ENCODE measurements around the gene CILP2.
A peak's percentile ranks its signal among the peaks of the same experiment; 100 is the strongest.

The CILP2 gene

GRCh38 chr19:19533841-19534240, 4.2 kb upstream of the CILP2 start:
- no peak overlapping the region for H3K9ac ChIP-seq (ENCODE audit: low read depth, low read length)
- peaks cover 7% of the 10 kb centered on the region; the same call in 1 of the 2 replicates for H3K36me3 ChIP-seq (ENCODE audit: insufficient read depth, low read length)
- H3K4me3 ChIP-seq (ENCODE audit: low read length) = no peak overlapping the region
- whole genome bisulfite sequencing = 86% methylated on average over 6 of the region's 6 CpGs
- no peaks in the 10 kb centered on the region for H3K9me3 ChIP-seq (ENCODE audit: insufficient read depth, low read depth, low read length)
- H3K27me3 ChIP-seq (ENCODE audit: insufficient read depth, low read length) = peaks cover 19% of the 10 kb centered on the region
- H3K27ac ChIP-seq (ENCODE audit: low read depth, low read length) = no peak overlapping the region
- no peaks in the 10 kb centered on the region for H3K4me1 ChIP-seq (ENCODE audit: insufficient read depth, low read length)

GRCh38 chr19:19534556-19535265, 3.4 kb upstream of the CILP2 start:
- no peaks in the 10 kb centered on the region for H3K4me1 ChIP-seq (ENCODE audit: insufficient read depth, low read length)
- WGBS = 83% methylated on average over 27 of the region's 27 CpGs
- H3K4me3 ChIP-seq (ENCODE audit: low read length) = no peak overlapping the region
- no peak overlapping the region for H3K9ac ChIP-seq (ENCODE audit: low read depth, low read length)
- H3K9me3 ChIP-seq (ENCODE audit: insufficient read depth, low read depth, low read length) = no peaks in the 10 kb centered on the region
- H3K36me3 ChIP-seq (ENCODE audit: insufficient read depth, low read length) = peaks cover 4% of the 10 kb centered on the region; the same call in 1 of the 2 replicates
- H3K27me3 ChIP-seq (ENCODE audit: insufficient read depth, low read length) = peaks cover 28% of the 10 kb centered on the region
- H3K27ac ChIP-seq (ENCODE audit: low read depth, low read length) = no peak overlapping the region

GRCh38 chr19:19535311-19536191, 2.5 kb upstream of the CILP2 start:
- Histone ChIP-seq H3K9me3 (ENCODE audit: insufficient read depth, low read depth, low read length) (no peaks in the 10 kb centered on the region), H3K9ac (ENCODE audit: low read depth, low read length) (no peak overlapping the region), H3K4me1 (ENCODE audit: insufficient read depth, low read length) (no peaks in the 10 kb centered on the region; the same call in 1 of the 2 replicates), H3K36me3 (ENCODE audit: insufficient read depth, low read length) (peaks cover 4% of the 10 kb centered on the region; the same call in 1 of the 2 replicates), H3K27ac (ENCODE audit: low read depth, low read length) (no peak overlapping the region), H3K4me3 (ENCODE audit: low read length) (no peak overlapping the region), H3K27me3 (ENCODE audit: insufficient read depth, low read length) (peaks cover 34% of the 10 kb centered on the region)
- WGBS = 94% methylated on average over 34 of the region's 34 CpGs

- Histone ChIP-seq H3K9me3 (ENCODE audit: insufficient read depth, low read depth, low read length) (no peaks in the 10 kb centered on the region), H3K9ac (ENCODE audit: low read depth, low read length) (no peak overlapping the region), H3K4me1 (ENCODE audit: insufficient read depth, low read length) (no peaks in the 10 kb centered on the region; the same call in 1 of the 2 replicates), H3K27me3 (ENCODE audit: insufficient read depth, low read length) (peaks cover 39% of the 10 kb centered on the region), H3K4me3 (ENCODE audit: low read length) (peak overlapping the region; percentile 65; the same call in 1 of the 2 replicates), H3K27ac (ENCODE audit: low read depth, low read length) (no peak overlapping the region), H3K36me3 (ENCODE audit: insufficient read depth, low read length) (no peaks in the 10 kb centered on the region)
- 88% methylated on average over 59 of the region's 59 CpGs for WGBS
Measured at GRCh38 chr19:19537075-19538048, 703 bp upstream of the CILP2 start.

- no peaks in the 10 kb centered on the region; the same call in 1 of the 2 replicates for H3K4me1 ChIP-seq (ENCODE audit: insufficient read depth, low read length)
- H3K9me3 ChIP-seq (ENCODE audit: insufficient read depth, low read depth, low read length) = no peaks in the 10 kb centered on the region
- peaks cover 39% of the 10 kb centered on the region for H3K27me3 ChIP-seq (ENCODE audit: insufficient read depth, low read length)
- 47% methylated on average over 7 of the region's 7 CpGs for WGBS
- H3K27ac ChIP-seq (ENCODE audit: low read depth, low read length) = no peak overlapping the region
- no peaks in the 10 kb centered on the region for H3K36me3 ChIP-seq (ENCODE audit: insufficient read depth, low read length)
- peak overlapping the region; percentile 65 for H3K4me3 ChIP-seq (ENCODE audit: low read length)
- no peak overlapping the region for H3K9ac ChIP-seq (ENCODE audit: low read depth, low read length)
Measured at GRCh38 chr19:19538785-19539166, 711 bp downstream of the CILP2 start.

GRCh38 chr19:19539698-19540063, 1.6 kb downstream of the CILP2 start:
- Histone ChIP-seq H3K4me3 (ENCODE audit: low read length) (no peak overlapping the region), H3K36me3 (ENCODE audit: insufficient read depth, low read length) (no peaks in the 10 kb centered on the region), H3K4me1 (ENCODE audit: insufficient read depth, low read length) (no peaks in the 10 kb centered on the region; the same call in 1 of the 2 replicates), H3K9ac (ENCODE audit: low read depth, low read length) (no peak overlapping the region), H3K27ac (ENCODE audit: low read depth, low read length) (no peak overlapping the region), H3K9me3 (ENCODE audit: insufficient read depth, low read depth, low read length) (no peaks in the 10 kb centered on the region), H3K27me3 (ENCODE audit: insufficient read depth, low read length) (peaks cover 34% of the 10 kb centered on the region)
- WGBS = 81% methylated on average over 19 of the region's 19 CpGs

- 79% methylated on average over 74 of the region's 74 CpGs for WGBS
- Histone ChIP-seq H3K9ac (ENCODE audit: low read depth, low read length) (no peak overlapping the region), H3K9me3 (ENCODE audit: insufficient read depth, low read depth, low read length) (no peaks in the 10 kb centered on the region), H3K27me3 (ENCODE audit: insufficient read depth, low read length) (peaks cover 34% of the 10 kb centered on the region), H3K4me3 (ENCODE audit: low read length) (peak overlapping the region; percentile 50), H3K4me1 (ENCODE audit: insufficient read depth, low read length) (no peaks in the 10 kb centered on the region; the same call in 1 of the 2 replicates), H3K27ac (ENCODE audit: low read depth, low read length) (no peak overlapping the region), H3K36me3 (ENCODE audit: insufficient read depth, low read length) (no peaks in the 10 kb centered on the region)
Measured at GRCh38 chr19:19540064-19540714, 2.1 kb downstream of the CILP2 start.

GRCh38 chr19:19540715-19541515, 2.9 kb downstream of the CILP2 start:
- Histone ChIP-seq H3K36me3 (ENCODE audit: insufficient read depth, low read length) (no peaks in the 10 kb centered on the region), H3K4me3 (ENCODE audit: low read length) (peak overlapping the region; percentile 50)
- 88% methylated on average over 45 of the region's 45 CpGs for whole genome bisulfite sequencing

GRCh38 chr19:19541616-19542015, 3.6 kb downstream of the CILP2 start:
- H3K27me3 ChIP-seq (ENCODE audit: insufficient read depth, low read length) = peaks cover 34% of the 10 kb centered on the region
- H3K9me3 ChIP-seq (ENCODE audit: insufficient read depth, low read depth, low read length) = no peaks in the 10 kb centered on the region
- H3K36me3 ChIP-seq (ENCODE audit: insufficient read depth, low read length) = no peaks in the 10 kb centered on the region
- no peaks in the 10 kb centered on the region; the same call in 1 of the 2 replicates for H3K4me1 ChIP-seq (ENCODE audit: insufficient read depth, low read length)
- H3K27ac ChIP-seq (ENCODE audit: low read depth, low read length) = no peak overlapping the region
- WGBS = 94% methylated on average over 16 of the region's 16 CpGs
- no peak overlapping the region for H3K4me3 ChIP-seq (ENCODE audit: low read length)
- H3K9ac ChIP-seq (ENCODE audit: low read depth, low read length) = no peak overlapping the region

More at GRCh38 chr19:19540715-19541515, 2.9 kb downstream of the CILP2 start:
- Histone ChIP-seq H3K9ac (ENCODE audit: low read depth, low read length) (no peak overlapping the region), H3K27me3 (ENCODE audit: insufficient read depth, low read length) (peaks cover 34% of the 10 kb centered on the region), H3K9me3 (ENCODE audit: insufficient read depth, low read depth, low read length) (no peaks in the 10 kb centered on the region), H3K27ac (ENCODE audit: low read depth, low read length) (no peak overlapping the region), H3K4me1 (ENCODE audit: insufficient read depth, low read length) (no peaks in the 10 kb centered on the region; the same call in 1 of the 2 replicates)
